ENCODE data around the gene NPLOC4. TPM values are rescaled to one million over a fixed set of nuclear protein-coding genes. Genes with fewer than 3 reads are reported as not detected.

NPLOC4 gene
- total RNA-seq, 1 experiment from 2014 or later = 131 TPM

DNA sequence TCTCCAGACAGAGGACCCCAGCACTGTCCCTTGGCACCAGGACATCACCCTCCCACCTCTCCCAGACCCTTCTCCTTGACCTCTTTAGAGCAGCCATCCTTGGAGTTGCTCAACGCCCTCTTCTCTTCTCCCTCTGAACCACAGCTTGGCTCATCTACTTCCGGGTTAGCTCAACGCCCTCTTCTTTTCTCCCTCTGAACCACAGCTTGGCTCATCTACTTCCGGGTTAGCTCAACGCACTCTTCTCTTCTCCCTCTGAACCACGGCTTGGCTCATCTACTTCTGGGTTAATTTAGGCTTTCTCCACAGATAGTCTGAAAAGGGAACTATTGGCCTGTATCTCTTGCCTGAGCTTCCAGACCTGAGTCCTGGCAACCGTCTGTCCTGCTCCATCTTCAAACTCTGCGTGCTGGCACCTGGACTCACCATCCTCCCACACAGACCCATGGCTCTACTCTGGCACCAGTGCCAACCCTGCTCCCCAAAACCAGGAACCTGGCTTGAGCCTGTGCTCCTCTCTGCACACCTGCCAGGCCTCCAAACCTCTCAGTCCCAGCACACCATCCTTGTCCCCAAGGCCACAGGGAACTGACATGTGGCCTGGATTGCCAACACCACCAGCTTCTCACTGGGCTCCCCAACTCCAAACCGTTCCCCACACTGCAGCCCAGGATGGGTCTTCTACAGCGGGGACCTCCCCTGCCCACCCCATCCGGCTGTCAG, 59.5 kb downstream of the NPLOC4 start:
- H3K27ac ChIP-seq = no peak overlapping the region
- no peaks in the 10 kb centered on the region for H3K27me3 ChIP-seq
- no peak for DNase-seq
- peaks cover 61% of the 10 kb centered on the region for H3K36me3 ChIP-seq
- peaks cover 21% of the 10 kb centered on the region for H3K4me1 ChIP-seq
- H3K4me3 ChIP-seq = no peak overlapping the region
- no peaks in the 10 kb centered on the region for H3K9me3 ChIP-seq (replicated peaks)

DNA sequence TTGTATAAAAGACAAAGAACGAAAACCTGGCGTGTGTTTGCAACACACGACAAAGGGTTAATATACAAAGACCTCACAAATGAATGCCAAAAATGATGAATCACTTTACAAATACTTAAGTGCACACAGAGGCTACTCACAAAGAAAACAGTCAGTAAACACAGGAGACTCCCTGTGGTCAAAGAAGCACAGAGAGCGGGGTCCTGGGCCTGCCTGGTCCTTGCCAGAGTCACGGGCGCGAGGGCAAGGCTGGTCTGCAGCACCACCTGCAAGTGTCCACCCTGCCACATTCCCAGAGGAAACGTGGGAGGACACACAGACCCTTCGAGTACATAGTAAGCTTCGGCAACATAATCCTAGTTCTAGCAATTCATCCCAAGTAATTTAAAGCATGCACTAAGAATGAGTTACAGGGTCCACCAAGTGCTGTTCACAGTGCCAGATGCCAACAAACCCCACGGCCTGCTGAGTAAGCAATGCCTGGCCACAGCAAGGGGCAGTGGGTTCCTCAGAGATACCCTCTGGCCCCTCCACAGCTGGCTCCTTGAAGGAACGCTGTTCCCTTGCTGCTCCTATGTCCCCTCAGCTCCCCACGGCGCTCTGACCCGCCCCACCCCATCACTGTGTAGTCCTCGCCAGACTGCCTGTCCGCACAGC, 60.2 kb downstream of the NPLOC4 start:
- Histone ChIP-seq H3K27me3 (no peaks in the 10 kb centered on the region), H3K4me3 (no peak overlapping the region), H3K4me1 (peaks cover 21% of the 10 kb centered on the region), H3K27ac (no peak overlapping the region), H3K9me3 (replicated peaks) (no peaks in the 10 kb centered on the region), H3K36me3 (peaks cover 61% of the 10 kb centered on the region)
- no peak for DNase-seq

DNA sequence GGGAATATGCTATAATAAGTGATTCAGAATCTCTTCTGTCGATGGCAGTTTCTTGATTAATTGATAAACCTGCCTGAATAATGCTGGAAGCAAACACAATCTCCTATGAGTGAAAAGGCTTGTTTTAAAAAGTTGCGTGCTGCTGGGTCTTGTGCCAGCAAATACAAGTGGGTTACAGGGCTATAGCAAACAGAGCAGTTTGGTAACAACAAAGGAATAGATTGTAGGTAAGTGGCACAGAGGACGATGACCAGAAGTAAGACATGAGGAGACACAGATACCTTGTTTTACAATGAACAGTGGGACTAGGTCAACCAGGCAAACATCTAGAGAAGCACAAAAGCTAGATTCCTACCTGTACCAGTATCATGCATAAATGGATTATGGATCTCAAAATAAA, 61.1 kb downstream of the NPLOC4 start:
- Histone ChIP-seq H3K27me3 (no peaks in the 10 kb centered on the region), H3K4me1 (peaks cover 21% of the 10 kb centered on the region), H3K27ac (no peak overlapping the region), H3K9me3 (replicated peaks) (no peaks in the 10 kb centered on the region), H3K36me3 (peaks cover 64% of the 10 kb centered on the region), H3K4me3 (no peak overlapping the region)
- DNase-seq = no peak

DNA sequence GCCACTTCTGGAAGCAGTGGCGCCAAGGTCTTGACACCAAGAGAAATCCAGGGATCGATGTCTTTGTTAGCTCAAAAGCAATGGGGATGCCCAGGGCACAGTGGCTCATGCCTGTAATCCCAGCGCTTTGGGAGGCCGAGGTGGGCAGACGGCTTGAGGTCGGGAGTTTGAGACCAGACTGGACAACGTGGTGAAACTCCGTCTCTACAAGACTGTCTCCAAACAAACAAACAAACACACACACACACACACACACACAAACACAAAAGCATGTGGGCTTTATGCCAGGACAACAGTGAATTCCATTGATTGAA, 62.3 kb downstream of the NPLOC4 start:
- no peak overlapping the region for H3K27ac ChIP-seq
- no peak for DNase-seq
- H3K36me3 ChIP-seq = peaks cover 72% of the 10 kb centered on the region
- H3K4me1 ChIP-seq = peaks cover 21% of the 10 kb centered on the region
- H3K4me3 ChIP-seq = no peak overlapping the region
- no peaks in the 10 kb centered on the region for H3K9me3 ChIP-seq (replicated peaks)
- H3K27me3 ChIP-seq = no peaks in the 10 kb centered on the region

GRCh38 chr17:81573794-81574642, 62.9 kb downstream of the NPLOC4 start:
- DNase-seq = no peak
- H3K9me3 ChIP-seq (replicated peaks) = no peaks in the 10 kb centered on the region
- peaks cover 78% of the 10 kb centered on the region for H3K36me3 ChIP-seq
- no peaks in the 10 kb centered on the region for H3K27me3 ChIP-seq
- no peak overlapping the region for H3K4me3 ChIP-seq
- no peak overlapping the region for H3K27ac ChIP-seq
- peaks cover 21% of the 10 kb centered on the region for H3K4me1 ChIP-seq

- H3K27ac ChIP-seq = no peak overlapping the region
- H3K27me3 ChIP-seq = no peaks in the 10 kb centered on the region
- no peak overlapping the region for H3K4me3 ChIP-seq
- DNase-seq = no peak
- H3K4me1 ChIP-seq = peaks cover 25% of the 10 kb centered on the region
- no peaks in the 10 kb centered on the region for H3K9me3 ChIP-seq (replicated peaks)
- peaks cover 86% of the 10 kb centered on the region for H3K36me3 ChIP-seq
Observed at GRCh38 chr17:81572563-81573168, 64.2 kb downstream of the NPLOC4 start.

DNA sequence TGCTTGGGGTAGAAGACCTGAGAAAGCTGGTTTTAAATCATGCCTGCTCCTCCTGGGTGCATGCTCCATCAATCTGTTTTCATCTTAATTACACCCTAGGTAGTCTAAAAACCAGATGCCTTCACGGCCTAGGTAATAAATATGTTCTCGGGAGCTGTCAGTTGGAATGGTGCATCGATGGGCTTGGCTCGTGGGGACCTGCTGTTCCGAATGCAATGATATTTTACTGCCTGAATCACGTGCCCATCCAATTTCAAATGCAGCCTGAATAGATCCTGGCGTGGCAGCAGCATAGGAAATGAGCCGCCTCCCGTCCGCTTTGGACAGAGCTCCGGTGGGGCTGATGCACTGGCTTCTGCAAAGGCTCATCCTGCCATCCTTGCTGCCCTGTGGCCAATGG, 65.9 kb downstream of the NPLOC4 start:
- no peak for DNase-seq
- H3K9me3 ChIP-seq (replicated peaks) = no peaks in the 10 kb centered on the region
- peaks cover 32% of the 10 kb centered on the region for H3K4me1 ChIP-seq
- peaks cover 85% of the 10 kb centered on the region for H3K36me3 ChIP-seq
- H3K27ac ChIP-seq = no peak overlapping the region
- H3K27me3 ChIP-seq = no peaks in the 10 kb centered on the region
- H3K4me3 ChIP-seq = no peak overlapping the region

DNA sequence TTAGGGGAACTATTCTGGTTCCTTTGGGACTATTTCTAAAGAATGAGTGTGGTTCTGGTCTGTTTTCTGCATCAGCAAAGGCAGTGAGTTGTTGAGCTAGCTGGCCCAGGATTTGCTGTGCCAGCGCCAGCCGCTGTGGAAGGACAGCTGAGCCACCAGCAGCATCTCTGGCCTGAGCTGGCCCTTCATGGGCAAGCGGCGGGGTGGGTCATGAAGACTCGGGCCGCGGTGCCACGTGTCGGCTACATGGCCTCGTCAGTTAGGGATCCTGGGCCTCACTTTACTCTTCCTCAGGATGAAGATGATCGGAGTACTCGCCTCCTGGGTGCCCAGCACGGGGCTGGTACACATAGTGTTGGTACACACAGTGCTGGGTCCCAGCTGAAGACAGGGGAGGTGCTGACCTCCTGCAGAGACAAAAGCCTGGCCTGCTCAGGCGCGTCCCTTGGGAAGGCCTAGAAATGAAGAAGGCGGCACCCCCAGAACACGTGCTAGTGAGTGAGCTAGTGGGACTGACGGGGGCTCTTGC, 66.9 kb downstream of the NPLOC4 start:
- Histone ChIP-seq H3K4me3 (no peak overlapping the region), H3K27ac (no peak overlapping the region), H3K4me1 (peaks cover 32% of the 10 kb centered on the region), H3K36me3 (peaks cover 89% of the 10 kb centered on the region), H3K9me3 (replicated peaks) (no peaks in the 10 kb centered on the region), H3K27me3 (no peaks in the 10 kb centered on the region)
- no peak for DNase-seq

DNA sequence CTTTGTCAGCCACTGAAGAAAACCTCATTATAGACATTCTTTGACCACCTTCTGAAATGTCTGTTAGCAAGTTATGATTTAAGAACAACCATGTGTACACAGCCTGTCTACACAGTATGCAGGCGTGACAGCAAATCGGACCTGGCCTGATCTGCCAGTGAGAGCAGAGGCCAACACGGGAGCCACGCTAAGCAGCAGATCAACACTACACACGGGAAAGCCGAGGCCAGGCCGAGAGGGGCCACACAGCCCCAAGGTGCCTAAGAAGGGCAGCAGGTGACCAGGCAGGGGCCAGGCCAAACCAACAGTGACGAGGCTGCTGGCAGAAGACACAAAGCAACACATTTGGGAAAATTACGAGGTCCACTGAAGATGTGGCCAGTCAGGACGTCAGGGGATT, 68.5 kb downstream of the NPLOC4 start:
- Histone ChIP-seq H3K27ac (no peak overlapping the region), H3K27me3 (no peaks in the 10 kb centered on the region), H3K36me3 (peaks cover 87% of the 10 kb centered on the region), H3K4me1 (peaks cover 21% of the 10 kb centered on the region), H3K9me3 (replicated peaks) (no peaks in the 10 kb centered on the region), H3K4me3 (no peak overlapping the region)
- no peak for DNase-seq

GRCh38 chr17:81567191-81567590, 69.7 kb downstream of the NPLOC4 start:
- Histone ChIP-seq H3K27me3 (no peaks in the 10 kb centered on the region), H3K36me3 (peaks cover 84% of the 10 kb centered on the region), H3K27ac (no peak overlapping the region), H3K4me3 (no peak overlapping the region), H3K4me1 (peaks cover 21% of the 10 kb centered on the region), H3K9me3 (replicated peaks) (no peaks in the 10 kb centered on the region)
- no peak for DNase-seq

DNA sequence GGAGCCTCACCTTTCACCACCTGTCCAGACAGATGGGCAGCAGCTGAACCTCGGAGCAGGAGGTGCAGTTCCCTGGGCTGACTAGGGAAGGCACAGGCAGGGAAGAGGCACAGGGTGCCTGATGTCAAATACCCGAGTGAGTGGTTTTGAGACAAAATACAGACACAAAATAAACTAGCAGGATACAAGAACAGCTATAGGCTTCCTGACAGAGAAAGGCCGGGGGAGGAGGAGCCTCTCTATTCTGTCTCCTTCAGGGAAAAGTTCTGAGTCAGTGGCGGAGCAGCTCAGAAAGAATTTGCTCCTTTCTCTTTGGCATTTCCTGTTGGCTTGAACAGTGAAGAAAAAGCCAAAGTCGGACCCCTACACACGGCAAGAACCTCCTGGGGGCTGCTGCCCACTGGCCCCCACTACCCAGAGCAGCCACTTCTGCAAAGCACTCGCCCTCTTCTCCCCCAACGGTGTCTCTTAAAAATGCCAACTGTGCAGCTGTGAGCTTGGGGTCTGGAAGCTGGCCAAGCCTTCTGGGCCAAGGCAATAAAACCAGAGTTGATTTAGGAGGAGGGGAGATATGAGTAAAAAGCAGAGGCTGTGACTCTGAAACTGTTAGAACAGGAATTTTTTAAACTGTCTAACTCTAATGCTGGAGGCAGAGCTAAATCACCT, 70.3 kb downstream of the NPLOC4 start:
- DNase-seq = peak; percentile 90 to 96
- Histone ChIP-seq H3K9me3 (replicated peaks) (no peaks in the 10 kb centered on the region), H3K4me1 (peaks cover 21% of the 10 kb centered on the region), H3K27me3 (no peaks in the 10 kb centered on the region), H3K4me3 (no peak overlapping the region), H3K36me3 (peaks cover 84% of the 10 kb centered on the region), H3K27ac (peak overlapping the region; percentile 1; the same call in 1 of the 2 replicates)

GRCh38 chr17:81565231-81565630, 71.7 kb downstream of the NPLOC4 start:
- H3K36me3 ChIP-seq = peaks cover 83% of the 10 kb centered on the region
- H3K27me3 ChIP-seq = no peaks in the 10 kb centered on the region
- H3K4me1 ChIP-seq = peaks cover 21% of the 10 kb centered on the region
- no peaks in the 10 kb centered on the region for H3K9me3 ChIP-seq (replicated peaks)
- H3K4me3 ChIP-seq = no peak overlapping the region
- no peak overlapping the region for H3K27ac ChIP-seq
- no peak for DNase-seq

GRCh38 chr17:81564778-81565177, 72.1 kb downstream of the NPLOC4 start:
- DNase-seq = no peak
- Histone ChIP-seq H3K36me3 (peaks cover 83% of the 10 kb centered on the region), H3K27me3 (no peaks in the 10 kb centered on the region), H3K4me1 (peaks cover 21% of the 10 kb centered on the region), H3K27ac (no peak overlapping the region), H3K4me3 (no peak overlapping the region), H3K9me3 (replicated peaks) (no peaks in the 10 kb centered on the region)

DNA sequence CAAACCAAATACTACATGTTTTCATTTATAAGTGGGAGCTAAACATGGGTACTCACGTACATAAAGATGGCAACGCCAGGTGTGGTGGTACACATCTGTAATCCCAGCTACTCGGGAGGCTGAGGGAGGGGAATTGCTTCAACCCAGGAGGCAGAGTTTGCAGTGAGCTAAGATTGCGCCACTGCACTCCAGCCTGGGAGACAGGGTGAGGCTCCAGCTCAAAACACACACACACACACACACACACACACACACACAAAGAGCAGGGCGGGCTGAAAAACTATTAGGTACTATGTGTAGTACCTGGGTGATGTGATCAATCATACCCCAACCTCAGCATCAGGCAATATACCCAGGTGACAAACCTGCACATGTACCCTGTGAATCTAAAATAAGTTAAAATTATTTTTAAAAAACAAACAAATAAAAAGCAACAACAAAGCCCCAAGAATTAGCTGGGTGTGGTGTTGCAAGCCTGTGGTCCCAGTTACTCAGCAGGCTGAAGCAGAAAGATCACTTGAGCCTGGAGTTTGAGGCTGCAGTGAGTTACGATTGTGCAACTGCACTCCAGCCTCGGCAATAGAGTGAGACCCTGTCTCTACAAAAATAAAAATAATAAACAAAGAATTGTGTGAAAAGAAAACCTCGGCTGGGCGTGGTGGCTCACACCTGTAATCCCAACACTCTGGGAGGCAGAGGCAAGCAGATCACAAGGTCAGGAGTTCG, 72.9 kb downstream of the NPLOC4 start:
- Histone ChIP-seq H3K27ac (no peak overlapping the region), H3K27me3 (no peaks in the 10 kb centered on the region), H3K9me3 (replicated peaks) (no peaks in the 10 kb centered on the region), H3K4me1 (peaks cover 21% of the 10 kb centered on the region), H3K4me3 (no peak overlapping the region), H3K36me3 (peaks cover 80% of the 10 kb centered on the region)
- no peak for DNase-seq
